NB4 (cell line): Measurements from ENCODE around the gene WBP1.

Experiments used
- DNase-seq: peaks from one replicate; pipeline ENCODE4 v3.0.0; 2010; ENCODE audit warnings: low read depth
- H3K4me3 ChIP-seq: one replicate; pipeline ENCODE4 v1.5.1; 2011; ENCODE audit warnings: mild to moderate bottlenecking, low read depth, low read length, moderate library complexity
- MYC ChIP-seq: IDR thresholded peaks from 2 replicates; pipeline ENCODE4 v1.6.1; 2011; ENCODE audit warnings: low read depth, low read length
- POLR2A ChIP-seq: IDR thresholded peaks from 2 replicates; pipeline ENCODE4 v1.6.1; 2011; ENCODE audit warnings: mild to moderate bottlenecking; ENCODE audit not compliant: insufficient read length; ENCODE audit errors: extremely low read depth
- TF ChIP-seq, protein P1 (sequence below): IDR thresholded peaks from 2 replicates; pipeline ENCODE4 v1.6.1; 2011; ENCODE audit warnings: low read depth, low read length
- TF ChIP-seq, protein P2 (sequence below): IDR thresholded peaks from one replicate; pipeline ENCODE4 v1.5.1; 2012; ENCODE audit warnings: low read depth, low read length

Gene WBP1

DNA sequence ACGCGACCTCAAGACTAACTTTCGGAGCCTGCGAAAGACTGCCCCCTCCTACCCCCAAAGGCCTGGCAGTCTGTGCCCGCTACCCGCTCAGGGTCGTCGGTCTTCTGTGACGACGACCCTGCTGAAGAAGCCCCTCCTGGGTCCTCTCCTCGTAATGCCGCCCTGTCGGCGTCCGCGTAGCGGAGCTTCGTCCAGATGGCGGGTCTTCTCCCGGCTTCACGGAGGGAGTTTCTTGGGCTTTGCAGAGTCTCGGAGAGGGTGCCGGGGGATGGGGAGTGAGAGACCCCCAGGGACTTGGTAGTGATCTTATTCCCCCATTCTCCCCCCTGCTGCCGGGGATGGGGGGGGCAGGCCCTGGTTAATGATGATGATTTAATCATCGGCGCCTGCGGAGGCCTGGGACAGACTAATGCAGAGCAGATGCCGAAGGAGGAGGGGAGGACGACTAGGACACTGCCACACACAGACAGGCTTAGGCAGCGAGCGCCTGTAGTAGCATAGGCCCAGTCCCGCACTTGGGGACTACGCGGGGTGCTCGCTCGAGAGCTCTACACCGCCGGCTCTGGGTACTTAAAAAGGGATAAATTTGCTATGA lies 49.8 kb downstream of the WBP1 start:
- peak overlapping the region; percentile 70 for H3K4me3 ChIP-seq
- TF ChIP-seq POLR2A (no peak), MYC (no peak)
- TF ChIP-seq, protein P1, sequence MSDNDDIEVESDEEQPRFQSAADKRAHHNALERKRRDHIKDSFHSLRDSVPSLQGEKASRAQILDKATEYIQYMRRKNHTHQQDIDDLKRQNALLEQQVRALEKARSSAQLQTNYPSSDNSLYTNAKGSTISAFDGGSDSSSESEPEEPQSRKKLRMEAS, result no peak
- TF ChIP-seq, protein P2, sequence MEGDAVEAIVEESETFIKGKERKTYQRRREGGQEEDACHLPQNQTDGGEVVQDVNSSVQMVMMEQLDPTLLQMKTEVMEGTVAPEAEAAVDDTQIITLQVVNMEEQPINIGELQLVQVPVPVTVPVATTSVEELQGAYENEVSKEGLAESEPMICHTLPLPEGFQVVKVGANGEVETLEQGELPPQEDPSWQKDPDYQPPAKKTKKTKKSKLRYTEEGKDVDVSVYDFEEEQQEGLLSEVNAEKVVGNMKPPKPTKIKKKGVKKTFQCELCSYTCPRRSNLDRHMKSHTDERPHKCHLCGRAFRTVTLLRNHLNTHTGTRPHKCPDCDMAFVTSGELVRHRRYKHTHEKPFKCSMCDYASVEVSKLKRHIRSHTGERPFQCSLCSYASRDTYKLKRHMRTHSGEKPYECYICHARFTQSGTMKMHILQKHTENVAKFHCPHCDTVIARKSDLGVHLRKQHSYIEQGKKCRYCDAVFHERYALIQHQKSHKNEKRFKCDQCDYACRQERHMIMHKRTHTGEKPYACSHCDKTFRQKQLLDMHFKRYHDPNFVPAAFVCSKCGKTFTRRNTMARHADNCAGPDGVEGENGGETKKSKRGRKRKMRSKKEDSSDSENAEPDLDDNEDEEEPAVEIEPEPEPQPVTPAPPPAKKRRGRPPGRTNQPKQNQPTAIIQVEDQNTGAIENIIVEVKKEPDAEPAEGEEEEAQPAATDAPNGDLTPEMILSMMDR, result no peak
- DNase-seq, result peak; percentile 34

DNA sequence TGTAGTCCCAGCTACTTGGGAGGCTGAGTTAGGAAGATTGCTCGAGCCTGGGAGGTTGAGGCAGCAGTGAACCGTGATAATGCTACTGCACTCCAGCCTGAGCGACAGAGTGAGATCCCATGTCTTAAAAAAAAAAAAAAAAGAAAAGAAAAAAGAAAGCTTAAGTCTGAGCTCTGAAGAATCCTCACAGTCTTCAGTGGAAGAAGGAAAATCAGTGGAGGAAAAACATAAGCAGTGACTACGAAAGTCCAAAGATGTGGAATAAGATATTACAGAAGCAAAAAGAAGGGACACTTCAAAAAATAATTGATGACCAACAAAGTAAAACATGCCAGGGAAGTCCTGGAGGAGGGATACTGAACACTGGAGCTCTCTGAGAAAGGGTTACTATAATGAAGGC lies 52.0 kb downstream of the WBP1 start:
- no peak overlapping the region for H3K4me3 ChIP-seq
- DNase-seq, result no peak
- TF ChIP-seq, protein P1, result no peak
- TF ChIP-seq, protein P2, result no peak
- no peak for TF ChIP-seq POLR2A
- TF ChIP-seq MYC, result no peak
